Head of caudate nucleus (tissue), 42 donors: Measurements from ENCODE around the gene VPS37B.

ENCODE experiments used
- DNase-seq, 42 donors: peaks; one replicate each; pipeline versions ENCODE4 v3.0.0 to v3.0.0-alpha.2; 2020 to 2021; ENCODE audit warnings: mixed read lengths in 7 of 42
- intact Hi-C: fragments of 100-400 bp; cut with DNase I; formaldehyde crosslinking; loops from one replicate; pipeline ENCODE4 v1.15.0; 2022

VPS37B gene

DNA sequence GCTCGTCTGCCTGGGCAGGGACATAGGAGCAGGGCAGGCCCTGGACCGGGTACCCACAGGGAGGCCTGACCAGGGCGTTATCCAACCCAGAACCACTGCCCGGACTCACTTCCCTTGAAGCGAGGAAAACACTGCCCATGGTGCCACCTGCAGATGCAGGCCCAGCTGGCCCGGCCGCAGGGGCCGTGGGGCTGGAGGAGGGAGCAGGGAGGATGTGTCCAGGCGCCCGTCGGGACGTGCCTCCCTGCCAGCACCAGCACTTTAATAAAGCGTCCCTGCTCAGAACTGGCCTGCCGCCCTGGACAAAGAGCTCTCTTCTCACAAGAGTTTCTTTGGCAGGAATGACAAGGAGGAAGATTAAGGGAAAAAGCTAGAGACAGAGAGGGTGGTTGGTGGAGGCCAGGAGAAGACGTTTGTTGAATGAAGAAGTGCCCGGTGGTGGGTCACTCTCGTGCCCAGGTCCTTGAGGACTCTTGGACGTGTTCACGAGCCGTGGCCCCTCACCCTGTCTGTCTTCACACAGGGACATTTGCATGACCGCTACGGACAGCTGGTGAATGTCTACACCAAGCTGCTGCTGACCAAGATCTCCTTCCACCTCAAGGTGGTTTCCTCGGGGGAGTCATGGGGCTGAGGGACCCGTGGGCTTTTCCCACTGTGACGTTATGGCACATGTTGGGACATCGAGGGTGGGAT lies 46.4 kb downstream of the VPS37B start:
- intact Hi-C loops = loop anchor here (10.0 kb wide), 1 partner anchor 55 kb away; no protein-coding TSS in a partner anchor
- peak in 35 of 42 donors; percentile 50 to 85 (median 70) for DNase-seq

- peak in 6 of 42 donors; percentile 13 to 59 (median 42) for DNase-seq
- intact Hi-C loops = no loop called here
These were observed 47.2 kb downstream of the VPS37B start for GRCh38 chr12:122848471-122849351.

DNA sequence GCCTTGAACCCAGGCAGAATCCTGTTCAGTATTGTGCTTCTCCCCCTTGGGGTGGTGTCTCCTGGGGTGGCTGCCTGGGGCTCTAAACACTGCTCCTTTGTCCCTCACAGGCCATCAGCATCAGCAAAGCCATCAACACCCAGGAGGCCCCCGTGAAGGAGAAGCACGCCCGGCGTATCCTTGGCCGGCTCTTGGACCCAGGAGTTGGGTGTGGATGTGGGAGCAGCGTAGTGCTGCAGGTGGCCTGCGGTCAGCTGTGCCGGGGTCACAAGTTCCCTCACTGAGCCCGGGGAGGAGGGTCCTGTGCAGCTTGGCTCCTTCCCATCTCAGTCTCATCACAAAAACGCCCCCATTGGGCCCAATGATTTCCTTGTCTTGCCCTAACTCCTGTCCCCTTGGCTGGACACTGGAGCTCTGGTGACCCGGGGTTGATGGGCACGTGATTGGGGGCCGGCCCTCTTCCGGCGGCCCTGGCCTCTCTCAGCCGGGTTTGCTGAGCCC lies 48.0 kb downstream of the VPS37B start:
- intact Hi-C loops = no loop called here
- peak in 27 of 42 donors; percentile 33 to 85 (median 67) for DNase-seq

GRCh38 chr12:122847516-122847836 lies 48.4 kb downstream of the VPS37B start:
- DNase-seq = peak in 1 of 42 donors; percentile 23
- intact Hi-C loops = no loop called here

DNA sequence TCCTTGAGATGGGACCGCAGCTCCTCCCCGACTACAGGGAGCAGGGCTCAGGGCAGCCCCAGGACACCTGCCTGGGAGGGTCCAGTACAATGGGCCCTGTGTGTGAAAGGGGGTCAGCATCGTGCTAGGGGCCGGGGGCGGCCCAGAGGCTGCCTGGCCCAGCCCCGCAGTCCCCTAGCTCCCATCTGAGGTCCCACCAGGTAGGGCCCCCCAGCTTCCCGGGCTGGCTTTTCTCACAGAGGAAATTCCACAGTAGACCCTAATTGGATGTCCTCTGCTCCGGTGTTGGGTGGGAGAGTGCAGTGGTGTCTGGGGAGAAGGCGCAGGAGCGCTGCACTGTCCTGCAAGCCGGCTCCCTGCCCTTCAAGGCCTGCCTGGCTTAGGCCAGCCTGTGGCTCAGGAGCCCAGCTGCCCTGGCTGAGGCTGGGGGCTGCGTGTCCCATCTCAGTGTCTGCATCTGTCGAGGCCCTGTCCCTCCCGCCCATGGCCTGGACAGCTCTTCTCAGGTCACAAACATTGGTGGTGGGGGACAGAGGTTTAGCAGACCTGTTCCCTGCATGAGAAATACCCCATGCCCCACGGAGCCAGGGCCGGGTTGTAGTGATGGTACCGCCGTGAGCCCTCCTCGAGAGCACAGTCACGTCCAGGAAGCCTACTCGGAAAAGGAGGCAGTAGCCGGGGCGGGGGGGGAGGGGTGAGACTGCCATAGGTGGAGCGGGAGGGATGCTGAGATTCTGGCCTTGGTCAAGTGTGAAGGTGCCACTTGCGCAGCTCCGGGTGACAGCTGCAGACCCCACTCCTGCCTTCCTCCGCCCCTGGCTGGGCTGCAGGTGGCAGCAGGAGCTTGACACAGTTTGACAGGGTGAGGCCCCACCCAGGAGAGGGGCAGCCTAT lies 49.1 kb downstream of the VPS37B start:
- DNase-seq = peak in 4 of 42 donors; percentile 15 to 25 (median 20)
- intact Hi-C loops = no loop called here

DNA sequence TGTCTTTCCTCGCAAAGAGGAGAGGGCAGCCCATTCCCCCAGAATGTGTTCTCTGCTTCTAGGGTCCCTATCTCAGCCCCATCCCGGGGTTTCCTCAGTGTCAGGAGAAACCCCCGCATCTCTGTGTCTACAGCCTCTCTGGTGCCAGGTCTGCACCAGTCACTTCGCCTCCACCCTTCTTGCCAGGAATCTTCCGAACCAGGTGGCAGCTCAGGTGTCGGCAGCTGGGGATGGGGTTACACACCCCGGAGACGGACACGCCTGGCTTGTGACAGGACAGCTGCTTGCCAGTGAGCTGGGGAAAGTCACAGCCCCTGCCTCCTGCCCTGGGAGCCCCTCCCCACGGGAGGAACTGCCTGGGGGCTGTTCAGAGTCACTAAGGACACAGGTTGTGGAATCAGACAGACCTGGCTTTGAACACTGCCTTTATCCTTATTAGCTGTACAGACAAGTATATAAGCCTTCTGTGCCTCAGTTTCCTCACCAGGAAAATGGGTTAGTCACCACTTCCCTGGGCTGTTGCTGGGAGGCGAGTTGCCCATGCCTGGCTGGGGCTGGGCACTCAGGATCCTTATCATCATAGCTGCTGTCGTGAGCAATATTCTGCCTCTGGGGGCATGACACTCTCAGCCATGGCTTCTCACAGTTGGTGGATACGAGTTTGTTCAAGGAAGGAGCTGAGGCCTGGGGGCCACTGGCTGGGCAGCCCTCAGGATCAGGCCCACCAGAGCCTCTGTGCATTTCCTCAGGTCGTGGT lies 49.9 kb downstream of the VPS37B start:
- DNase-seq = peak in 3 of 42 donors; percentile 5 to 26 (median 15)
- intact Hi-C loops = no loop called here

GRCh38 chr12:122845041-122845864 lies 50.7 kb downstream of the VPS37B start:
- peak; percentile 89 to 99 (median 96) for DNase-seq
- intact Hi-C loops = no loop called here

DNA sequence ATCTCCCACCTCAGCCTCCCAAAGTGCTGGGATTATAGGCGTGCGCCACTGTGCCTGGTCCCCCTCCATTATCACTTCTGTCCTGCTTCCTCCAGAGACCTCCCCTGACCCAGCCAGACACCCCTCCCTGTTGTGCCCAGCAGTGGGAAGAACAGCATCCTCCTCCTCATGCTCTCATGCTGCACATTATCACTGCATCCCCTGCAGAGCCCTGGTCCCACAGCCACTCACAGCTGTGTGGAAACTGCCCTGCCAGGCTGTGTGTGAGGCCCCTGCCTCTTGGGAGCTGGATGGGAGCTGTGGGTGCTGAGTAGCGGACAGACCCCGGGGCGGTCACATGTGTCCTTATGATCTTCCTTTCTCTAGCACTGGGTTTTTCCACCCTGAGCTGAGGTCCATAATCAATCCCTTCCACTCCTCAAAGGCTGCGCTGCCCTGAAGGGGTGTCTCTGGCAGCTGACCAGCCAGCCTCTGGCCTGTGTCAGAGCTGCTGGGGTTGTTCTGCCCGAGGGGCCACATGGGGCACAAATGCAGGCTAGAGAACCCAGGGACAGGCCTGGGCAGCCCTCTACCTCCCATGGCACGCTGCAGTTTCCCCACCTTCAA lies 51.5 kb downstream of the VPS37B start:
- peak in 8 of 42 donors; percentile 43 to 77 (median 50) for DNase-seq
- intact Hi-C loops = no loop called here

DNA sequence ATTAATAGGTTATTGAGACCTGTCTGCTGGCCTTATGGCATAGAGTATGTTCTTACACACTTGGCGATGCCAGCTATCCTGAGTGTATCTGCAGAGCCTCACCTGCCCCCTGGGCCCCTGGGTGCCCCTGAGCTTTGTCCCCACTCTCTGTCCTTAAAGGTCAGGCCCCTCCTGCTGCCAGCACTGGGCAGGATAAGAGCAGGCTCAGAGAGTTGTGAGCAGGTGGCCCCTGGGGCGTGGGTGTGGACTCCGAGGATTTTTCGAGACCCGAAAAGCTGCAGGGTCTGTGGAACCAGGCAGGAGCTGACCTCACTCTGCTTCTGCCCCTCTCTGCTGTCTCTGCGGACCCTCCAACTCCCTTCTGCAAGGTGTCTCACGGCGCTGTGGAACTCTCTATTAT lies 52.5 kb downstream of the VPS37B start:
- intact Hi-C loops = no loop called here
- DNase-seq = peak in 2 of 42 donors; percentile 18 to 29

GRCh38 chr12:122842505-122843405 lies 53.2 kb downstream of the VPS37B start:
- DNase-seq = peak in 9 of 42 donors; percentile 38 to 73 (median 53)
- intact Hi-C loops = no loop called here

DNA sequence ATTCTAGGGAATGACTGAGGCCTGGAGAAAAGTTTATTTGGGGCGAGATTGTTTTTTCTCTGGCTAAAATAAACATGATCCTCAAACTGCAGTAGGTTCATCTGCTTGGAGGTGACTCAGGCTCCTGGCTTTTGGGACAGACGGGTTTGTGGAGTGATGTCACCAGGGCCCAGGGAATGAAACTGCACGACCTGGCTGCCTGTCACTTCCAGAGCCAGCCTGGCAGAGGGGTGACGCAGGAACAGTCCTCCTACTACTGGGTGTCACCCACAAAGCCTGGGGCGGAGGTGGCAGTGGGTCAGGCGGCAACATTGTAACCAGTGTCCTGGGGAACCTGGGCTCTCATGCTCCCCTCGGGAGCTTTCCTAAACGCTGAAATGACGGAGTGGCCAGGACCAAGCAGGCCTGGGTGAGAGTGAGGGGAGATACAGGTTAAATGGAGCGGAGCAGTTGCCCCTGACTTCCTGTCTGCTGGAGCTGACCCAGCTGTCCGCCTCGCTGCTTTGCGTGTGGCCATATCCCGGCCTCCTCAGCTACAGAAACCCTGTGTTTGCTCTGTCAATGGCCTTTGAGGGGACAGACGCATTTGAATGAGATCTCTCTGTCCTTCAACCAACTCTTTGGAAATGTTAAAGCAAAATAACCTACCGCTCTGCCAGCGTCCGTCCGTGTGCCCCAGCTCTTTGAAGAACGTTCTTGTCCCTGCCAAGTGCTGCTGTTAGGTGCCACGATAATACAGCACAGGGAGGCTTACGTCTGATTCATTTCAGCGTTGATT lies 54.2 kb downstream of the VPS37B start:
- peak in 33 of 42 donors; percentile 59 to 83 (median 71) for DNase-seq
- intact Hi-C loops = no loop called here

DNA sequence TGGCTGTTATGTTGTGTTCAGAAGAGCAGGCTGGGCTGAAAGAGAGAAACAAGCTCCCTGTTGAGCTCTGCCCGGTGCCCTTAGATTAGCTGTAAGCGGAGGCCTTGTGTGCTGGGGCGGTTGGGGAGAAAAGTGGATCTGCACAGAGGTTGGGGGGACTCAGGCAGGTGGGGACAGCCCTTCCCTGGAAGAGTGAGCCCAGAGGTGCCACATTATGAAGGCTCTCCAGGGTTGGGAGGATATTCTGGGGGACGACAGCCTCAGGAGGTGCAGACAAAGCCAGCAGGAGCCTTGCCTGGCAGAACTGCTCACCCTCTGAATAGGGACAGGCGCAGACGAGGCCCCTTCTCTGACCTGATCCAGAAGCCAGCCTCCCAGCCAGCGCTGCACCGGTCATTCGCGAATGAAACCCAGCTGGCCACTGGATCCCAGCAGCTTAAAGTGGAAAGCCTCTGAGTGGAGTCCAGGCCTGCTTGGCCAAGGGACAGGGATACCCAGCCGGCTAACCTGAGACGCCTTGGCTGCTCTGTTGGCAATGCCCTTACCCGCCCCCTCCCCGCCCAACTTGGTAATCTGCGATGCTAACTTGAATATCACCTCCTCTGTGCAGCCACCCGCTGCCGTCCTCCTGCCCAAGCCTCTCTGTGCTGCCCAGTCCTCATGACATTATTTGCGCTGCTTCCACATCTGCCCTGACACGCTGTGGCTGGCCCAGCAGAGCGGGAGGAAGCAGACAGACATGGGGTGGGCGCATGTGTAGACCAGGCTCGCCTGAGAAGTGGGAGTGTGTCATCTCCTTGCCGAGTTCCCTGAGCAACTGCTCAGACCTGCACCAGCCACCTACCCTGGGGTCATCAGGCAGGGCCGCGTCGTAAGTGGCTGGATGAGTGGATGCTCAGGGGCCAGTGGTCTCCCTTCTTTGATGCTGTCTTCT lies 55.1 kb downstream of the VPS37B start:
- DNase-seq = peak in 11 of 42 donors; percentile 32 to 70 (median 51)
- intact Hi-C loops = no loop called here

DNA sequence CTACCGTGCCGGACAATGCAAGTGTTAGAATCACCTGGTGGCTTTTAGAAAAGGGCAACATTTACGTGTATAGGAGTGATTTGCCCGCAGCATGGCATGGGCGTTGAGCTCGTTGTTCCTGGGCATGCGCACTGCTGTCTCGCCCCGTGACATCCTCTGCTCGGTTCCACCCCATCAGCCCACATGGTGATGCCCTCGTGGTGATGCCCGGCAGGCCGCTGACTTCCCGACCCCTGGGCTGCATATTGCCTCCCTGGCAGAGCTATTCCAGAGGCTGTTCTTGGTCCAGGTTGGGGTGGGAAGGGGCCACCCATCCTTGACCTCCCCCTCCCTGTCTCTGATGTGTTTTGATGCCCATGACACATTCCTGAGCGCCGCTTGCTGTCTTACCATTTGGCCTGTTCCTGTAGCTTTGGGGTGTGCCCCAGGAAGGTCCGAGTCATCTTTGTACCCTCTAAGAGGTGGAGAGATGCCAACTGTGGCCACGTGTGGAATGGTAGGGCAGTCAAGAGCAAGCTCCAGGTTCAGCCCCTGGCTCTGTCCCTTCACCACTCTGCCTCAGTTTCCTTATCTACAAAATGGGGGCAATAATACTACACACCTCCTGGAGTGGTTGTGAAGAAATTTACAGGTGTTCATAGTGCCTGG lies 55.9 kb downstream of the VPS37B start:
- peak in 21 of 42 donors; percentile 28 to 86 (median 67) for DNase-seq
- intact Hi-C loops = no loop called here

- intact Hi-C loops = no loop called here
- no peak for DNase-seq
These were observed 57.1 kb downstream of the VPS37B start for GRCh38 chr12:122838841-122839240.
